CD4-positive, alpha-beta T cell treated with Interleukin-15 for 4 hours (primary cell): Measurements from ENCODE around the gene NMNAT3.

Experiments used
- DNase-seq: peaks from one replicate; pipeline ENCODE4 v3.0.0-alpha.2; 2020; ENCODE audit warnings: low spot score

Gene NMNAT3

GRCh38 chr3:139577909-139578308 is 99.9 kb downstream of the NMNAT3 start:
- DNase-seq = no peak

- no peak for DNase-seq
Observed at GRCh38 chr3:139577346-139577745, 100.4 kb downstream of the NMNAT3 start.

- no peak for DNase-seq
Observed at GRCh38 chr3:139574026-139574947, 103.5 kb downstream of the NMNAT3 start.

- DNase-seq = no peak
Observed at GRCh38 chr3:139572847-139573672, 104.7 kb downstream of the NMNAT3 start.

GRCh38 chr3:139571711-139572110 is 106.1 kb downstream of the NMNAT3 start:
- DNase-seq = no peak

- DNase-seq = no peak
Observed at GRCh38 chr3:139564294-139564861, 113.4 kb downstream of the NMNAT3 start.

- no peak for DNase-seq
Observed at GRCh38 chr3:139561959-139562676, 115.7 kb downstream of the NMNAT3 start.

GRCh38 chr3:139561255-139561817 is 116.4 kb downstream of the NMNAT3 start:
- no peak for DNase-seq

GRCh38 chr3:139560411-139560810 is 117.4 kb downstream of the NMNAT3 start:
- DNase-seq = no peak

GRCh38 chr3:139559541-139559940 is 118.2 kb downstream of the NMNAT3 start:
- DNase-seq = no peak

GRCh38 chr3:139558351-139559266 is 119.2 kb downstream of the NMNAT3 start:
- no peak for DNase-seq

GRCh38 chr3:139557041-139557440 is 120.7 kb downstream of the NMNAT3 start:
- DNase-seq = no peak

- DNase-seq = no peak
Observed at GRCh38 chr3:139555249-139555648, 122.5 kb downstream of the NMNAT3 start.

- no peak for DNase-seq
Observed at GRCh38 chr3:139554628-139555027, 123.1 kb downstream of the NMNAT3 start.

GRCh38 chr3:139552632-139553365 is 125.0 kb downstream of the NMNAT3 start:
- no peak for DNase-seq

- DNase-seq = no peak
Observed at GRCh38 chr3:139548801-139549200, 129.0 kb downstream of the NMNAT3 start.

GRCh38 chr3:139547666-139548065 is 130.1 kb downstream of the NMNAT3 start:
- no peak for DNase-seq

- no peak for DNase-seq
Observed at GRCh38 chr3:139546772-139547171, 131.0 kb downstream of the NMNAT3 start.

GRCh38 chr3:139541532-139542288 is 136.1 kb downstream of the NMNAT3 start:
- no peak for DNase-seq
